ENCODE results near the gene PEBP1.

Gene PEBP1

GRCh38 chr12:118125743-118126118 is 10.2 kb upstream of the PEBP1 start:
- Histone ChIP-seq H3K9me3 (ENCODE audit: control insufficient read depth, insufficient read depth, low read depth, low read length) (no peaks in the 10 kb centered on the region), H3K36me3 (ENCODE audit: control insufficient read depth in 2 of 2, insufficient read depth in 1 of 2, low read length in 2 of 2) (peaks cover 0 to 4% of the 10 kb centered on the region in 2 experiments; a peak in 2 of 3 replicates), H3K27ac (ENCODE audit: extremely low read depth, low read depth, low read length) (no peak overlapping the region), H3K4me1 (ENCODE audit: control insufficient read depth, insufficient read depth, low read length) (peaks cover 3% of the 10 kb centered on the region; the same call in 1 of the 2 replicates), H3K4me3 (ENCODE audit: low read depth, low read length) (no peak overlapping the region)
- ChIA-PET POLR2A (no interaction called here), CTCF (no interaction called here)
- TF ChIP-seq KLF9 (tag by site-specific recombination; IDR thresholded peaks at IDR 0.05; ENCODE audit: low read depth), result no peak
- no peak for TF ChIP-seq ZNF174 (tag by site-specific recombination; IDR thresholded peaks at IDR 0.05)
- TF ChIP-seq ZXDB (tag by site-specific recombination; IDR thresholded peaks at IDR 0.05), result no peak
- no peak for TF ChIP-seq TCF7L2 (IDR thresholded peaks at IDR 0.05; ENCODE audit: borderline replicate concordance, low read depth, low read length)
- TF ChIP-seq PRDM10 (tag by site-specific recombination; IDR thresholded peaks at IDR 0.05), result no peak
- no peak for TF ChIP-seq ZNF501 (tag by site-specific recombination; IDR thresholded peaks at IDR 0.05)
- no peak for TF ChIP-seq ZNF626 (tag by site-specific recombination; IDR thresholded peaks at IDR 0.05)
- no peak for TF ChIP-seq ZNF280C (tag by site-specific recombination; IDR thresholded peaks at IDR 0.05)
- TF ChIP-seq ZFP3 (tag by site-specific recombination; IDR thresholded peaks at IDR 0.05; ENCODE audit: low read depth), result no peak
- no peak for TF ChIP-seq ZNF10 (tag by site-specific recombination; IDR thresholded peaks at IDR 0.05)
- no peak for TF ChIP-seq ZNF530 (tag by site-specific recombination; IDR thresholded peaks at IDR 0.05; ENCODE audit: low read depth)
- no peak for TF ChIP-seq TSHZ1 (tag by site-specific recombination; IDR thresholded peaks at IDR 0.05; ENCODE audit: borderline replicate concordance)
- TF ChIP-seq ZNF623 (tag by site-specific recombination; IDR thresholded peaks at IDR 0.05), result no peak
- TF ChIP-seq, protein P1, sequence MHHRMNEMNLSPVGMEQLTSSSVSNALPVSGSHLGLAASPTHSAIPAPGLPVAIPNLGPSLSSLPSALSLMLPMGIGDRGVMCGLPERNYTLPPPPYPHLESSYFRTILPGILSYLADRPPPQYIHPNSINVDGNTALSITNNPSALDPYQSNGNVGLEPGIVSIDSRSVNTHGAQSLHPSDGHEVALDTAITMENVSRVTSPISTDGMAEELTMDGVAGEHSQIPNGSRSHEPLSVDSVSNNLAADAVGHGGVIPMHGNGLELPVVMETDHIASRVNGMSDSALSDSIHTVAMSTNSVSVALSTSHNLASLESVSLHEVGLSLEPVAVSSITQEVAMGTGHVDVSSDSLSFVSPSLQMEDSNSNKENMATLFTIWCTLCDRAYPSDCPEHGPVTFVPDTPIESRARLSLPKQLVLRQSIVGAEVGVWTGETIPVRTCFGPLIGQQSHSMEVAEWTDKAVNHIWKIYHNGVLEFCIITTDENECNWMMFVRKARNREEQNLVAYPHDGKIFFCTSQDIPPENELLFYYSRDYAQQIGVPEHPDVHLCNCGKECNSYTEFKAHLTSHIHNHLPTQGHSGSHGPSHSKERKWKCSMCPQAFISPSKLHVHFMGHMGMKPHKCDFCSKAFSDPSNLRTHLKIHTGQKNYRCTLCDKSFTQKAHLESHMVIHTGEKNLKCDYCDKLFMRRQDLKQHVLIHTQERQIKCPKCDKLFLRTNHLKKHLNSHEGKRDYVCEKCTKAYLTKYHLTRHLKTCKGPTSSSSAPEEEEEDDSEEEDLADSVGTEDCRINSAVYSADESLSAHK (tag by site-specific recombination; IDR thresholded peaks at IDR 0.05), result no peak
- TF ChIP-seq KLF8 (tag by site-specific recombination; IDR thresholded peaks at IDR 0.05), result no peak
- no peak for TF ChIP-seq ZNF585B (tag by site-specific recombination; IDR thresholded peaks at IDR 0.05)
